Stimulated activated CD8-positive, alpha-beta memory T cell treated with anti-CD3 and anti-CD28 coated beads, Interleukin-12 subunit alpha, Interleukin-12 subunit beta, amount 100 ng/mL, for 24 hours (primary cell): ENCODE results near the gene SLC35F4.
"Not testable (repeated sequence)": the region's sequence is repeated elsewhere in the genome, so short reads cannot be mapped to it uniquely, and the experiment has no call there.

Source experiments
- DNase-seq: peaks from one replicate; pipeline ENCODE4 v3.0.0-alpha.2; 2020; ENCODE audit errors: extremely low read depth

The SLC35F4 gene

DNA sequence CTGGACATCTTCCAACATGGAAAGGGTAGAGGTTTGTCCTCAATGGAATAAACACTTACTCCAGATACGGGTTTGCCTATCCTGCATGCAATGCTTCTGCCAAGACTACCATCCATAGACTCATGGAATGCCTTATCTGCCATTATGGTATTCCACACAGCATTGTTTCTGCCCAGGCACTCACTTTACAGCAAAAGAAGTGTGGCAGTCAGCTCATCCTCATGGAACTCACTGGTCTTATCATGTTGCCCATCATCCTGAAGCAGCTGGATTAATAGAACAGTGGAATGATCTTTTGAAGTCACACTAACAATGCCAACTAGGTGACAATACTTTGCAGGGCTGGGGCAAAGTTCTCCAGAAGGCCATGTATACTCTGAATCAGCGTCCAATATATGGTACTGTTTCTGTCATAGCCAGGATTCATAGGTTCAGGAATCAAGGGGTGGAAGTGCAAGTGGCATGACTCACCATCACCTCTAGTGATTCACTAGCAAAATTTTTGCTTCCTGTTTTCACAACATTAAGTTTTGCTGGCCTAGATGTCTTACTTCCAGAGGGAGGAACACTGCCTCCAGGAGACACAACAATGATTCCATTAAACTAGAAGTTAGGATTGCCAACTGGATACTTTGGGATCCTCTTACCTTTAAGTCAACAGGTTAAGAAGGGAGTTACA lies 140.4 kb downstream of the SLC35F4 start:
- DNase-seq: no peak

DNA sequence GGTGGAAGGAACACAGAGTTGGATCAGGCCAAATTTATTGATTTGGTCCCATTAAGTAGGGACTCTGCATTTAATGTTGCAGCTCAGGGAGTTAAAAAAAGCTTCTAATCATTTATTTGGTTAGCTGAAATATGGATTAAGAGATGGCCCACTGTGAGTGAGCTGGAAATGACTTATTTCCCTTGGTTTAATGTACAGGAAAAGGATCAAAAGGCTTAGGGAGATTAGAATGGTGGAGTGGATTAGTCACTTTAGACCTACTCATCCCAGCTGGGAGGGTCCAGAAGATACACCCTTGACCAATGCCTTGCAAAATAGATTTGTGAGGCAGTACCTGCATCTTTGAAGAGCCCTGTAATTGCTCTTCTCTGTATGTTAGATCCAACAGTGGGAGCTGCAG lies 143.8 kb downstream of the SLC35F4 start:
- DNase-seq: not testable (repeated sequence)

DNA sequence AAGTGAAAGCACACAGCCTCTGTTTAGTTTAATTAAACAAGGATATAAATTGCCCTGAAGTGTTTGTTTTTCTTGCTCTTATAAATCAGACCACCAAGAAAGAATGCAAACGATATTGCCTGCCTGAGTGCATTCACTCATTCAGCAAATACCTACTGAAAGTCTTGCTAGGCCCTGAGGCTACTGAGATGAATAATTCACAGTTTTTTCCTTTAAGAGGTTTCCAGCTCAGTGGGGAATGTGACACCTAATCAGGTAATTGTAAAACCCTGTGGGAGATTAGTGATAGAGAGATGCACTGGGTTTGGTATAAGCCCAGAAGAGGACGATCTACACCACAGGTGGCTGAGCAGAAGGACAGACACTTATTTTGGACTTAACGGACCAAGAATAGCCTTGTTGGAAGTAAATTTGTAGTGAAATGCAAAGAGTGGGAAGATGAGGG lies 151.4 kb downstream of the SLC35F4 start:
- DNase-seq: no peak

DNA sequence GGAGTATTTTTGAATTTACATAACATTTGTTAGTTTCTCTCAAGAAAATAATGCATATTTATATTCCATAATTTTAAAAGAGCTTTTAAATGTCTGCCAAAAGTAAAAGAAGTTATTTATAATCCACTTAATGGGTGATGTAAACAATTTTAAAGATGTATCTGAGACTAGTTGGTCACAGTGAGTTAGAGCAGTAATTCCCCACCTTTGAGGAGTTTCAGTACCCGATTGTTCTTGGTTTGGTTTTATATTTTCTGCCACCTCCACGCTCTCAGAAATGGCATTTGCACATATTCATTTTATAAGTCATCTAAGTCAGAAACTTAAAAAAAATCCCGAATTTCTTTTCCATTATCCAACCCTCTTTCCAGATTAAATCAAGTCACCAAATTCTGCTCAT lies 153.2 kb downstream of the SLC35F4 start:
- no peak for DNase-seq

DNA sequence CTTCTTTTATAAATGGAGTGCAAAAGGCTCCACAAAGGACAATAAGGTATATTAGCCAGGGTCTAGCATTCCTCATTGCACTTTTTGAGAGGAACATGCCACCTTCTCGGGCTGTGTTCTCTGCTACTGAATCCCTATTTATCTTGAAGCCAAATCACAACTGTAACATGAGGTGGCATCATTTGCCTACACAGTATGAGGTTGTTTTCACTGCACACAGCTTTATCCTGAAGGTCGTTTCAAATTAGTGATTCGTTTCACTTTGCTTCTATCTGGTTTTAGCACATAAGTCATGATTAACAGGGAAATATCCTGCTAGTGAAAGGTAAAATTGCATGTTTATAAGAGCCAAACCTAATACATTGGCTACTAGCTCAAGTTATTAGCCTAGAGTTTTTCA lies 153.8 kb downstream of the SLC35F4 start:
- no peak for DNase-seq

DNA sequence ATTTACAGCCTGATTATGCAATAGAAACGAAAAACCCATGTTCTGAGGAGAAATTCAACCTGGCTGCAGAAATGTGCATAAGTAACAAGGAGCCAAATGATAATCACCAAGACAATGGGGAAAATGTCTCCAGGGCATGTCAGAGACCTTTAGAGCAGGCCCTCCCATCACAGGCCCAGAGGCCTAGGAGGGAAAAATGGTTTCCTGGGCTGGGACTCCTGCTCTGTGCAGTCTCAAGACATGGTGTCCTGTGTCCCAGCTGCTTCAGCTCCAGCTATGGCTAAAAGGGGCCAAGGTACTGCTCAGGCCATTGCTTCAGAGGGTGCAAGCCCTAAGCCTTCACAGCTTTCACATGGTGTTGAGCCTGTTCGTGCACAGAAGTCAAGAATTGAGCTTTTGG lies 156.0 kb downstream of the SLC35F4 start:
- DNase-seq: no peak

DNA sequence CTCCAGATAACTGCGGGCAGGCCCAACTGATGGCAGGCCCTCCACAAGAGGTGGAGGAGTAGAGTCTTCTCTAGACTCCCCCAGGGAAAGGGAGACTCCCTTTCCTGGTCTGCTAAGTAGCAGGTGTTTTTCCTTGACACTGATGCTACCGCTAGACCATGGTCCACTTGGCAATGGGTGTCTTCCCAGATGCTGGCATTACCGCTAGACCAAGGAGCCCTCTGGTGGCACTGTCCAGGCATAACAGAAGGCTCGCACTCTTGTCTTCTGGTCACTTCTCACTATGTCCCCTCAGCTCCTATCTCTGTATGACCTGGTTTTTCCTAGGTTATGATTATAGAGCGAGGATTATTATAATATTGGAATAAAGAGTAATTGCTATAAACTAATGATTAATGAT lies 156.8 kb downstream of the SLC35F4 start:
- DNase-seq: not testable (repeated sequence)

DNA sequence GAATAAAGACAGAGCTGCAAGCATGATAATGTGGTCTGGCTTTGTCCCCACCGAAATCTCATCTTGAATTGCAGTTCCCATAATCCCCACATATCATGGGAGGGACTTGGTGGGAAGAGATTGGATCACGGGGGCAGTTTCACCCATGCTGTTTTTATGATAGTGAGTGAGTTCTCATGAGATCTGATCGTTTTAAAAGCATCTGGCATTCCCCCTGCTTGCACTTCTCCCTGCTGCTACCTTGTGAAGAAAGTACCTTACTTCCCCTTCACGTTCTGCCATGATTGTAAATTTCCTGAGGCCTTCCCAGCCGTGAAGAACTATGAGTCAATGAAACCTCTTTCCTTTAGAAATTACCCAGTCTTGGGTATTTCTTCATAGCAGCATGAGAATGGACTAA lies 158.7 kb downstream of the SLC35F4 start:
- DNase-seq: no peak

DNA sequence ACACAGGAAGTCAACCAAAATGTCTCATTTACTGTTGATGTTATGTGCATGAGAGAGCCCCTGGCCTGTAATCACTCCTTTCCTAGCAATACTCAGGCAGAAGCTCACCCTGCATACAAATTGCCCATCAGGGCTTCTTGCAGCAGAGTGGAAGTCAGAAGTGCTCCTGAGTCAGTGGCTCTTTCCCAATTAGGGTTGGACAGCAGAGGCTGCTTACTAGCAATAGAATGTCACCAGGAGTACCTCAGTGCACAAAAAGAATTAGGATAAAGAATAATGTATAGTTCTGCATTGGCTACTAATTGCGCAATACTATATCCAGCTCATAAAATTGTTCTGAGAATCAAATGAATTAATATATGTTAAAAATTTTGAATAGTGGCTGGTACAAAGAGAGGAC lies 161.1 kb downstream of the SLC35F4 start:
- no peak for DNase-seq

DNA sequence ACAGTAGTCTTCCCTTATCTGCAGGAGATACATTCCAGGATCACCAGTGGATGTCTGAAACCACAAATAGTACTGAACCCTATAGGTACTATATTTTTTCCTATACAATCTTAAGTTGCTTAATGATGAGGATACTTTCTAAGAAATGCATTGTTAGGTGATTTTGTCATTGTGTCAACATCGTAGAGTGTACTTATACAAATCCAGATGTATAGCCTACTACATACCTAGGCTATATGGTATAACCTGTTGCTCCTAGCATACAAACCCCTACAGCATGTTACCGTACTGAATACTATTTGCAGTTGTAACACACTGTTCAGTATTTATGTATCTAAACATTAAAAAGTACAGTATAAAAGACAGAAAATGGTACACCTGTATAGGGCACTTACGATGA lies 165.9 kb downstream of the SLC35F4 start:
- DNase-seq: no peak

DNA sequence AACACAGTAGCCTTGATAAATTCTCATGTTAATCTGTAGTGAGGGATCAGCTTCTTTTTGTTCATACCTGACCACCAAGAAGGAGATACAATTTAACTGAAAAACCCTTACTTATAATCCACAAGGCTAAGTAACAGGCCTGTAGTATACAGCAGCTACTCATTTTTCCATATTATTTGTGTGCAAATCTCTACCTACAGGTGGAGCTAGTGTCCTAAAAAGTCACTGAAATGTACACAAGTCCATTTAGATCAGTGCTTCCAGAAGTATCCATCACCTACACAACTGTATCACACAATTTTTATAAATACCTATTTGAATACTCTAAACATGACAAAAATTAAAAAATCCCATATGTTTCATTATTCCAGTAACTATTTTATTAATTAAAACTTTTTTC lies 173.2 kb downstream of the SLC35F4 start:
- no peak for DNase-seq

DNA sequence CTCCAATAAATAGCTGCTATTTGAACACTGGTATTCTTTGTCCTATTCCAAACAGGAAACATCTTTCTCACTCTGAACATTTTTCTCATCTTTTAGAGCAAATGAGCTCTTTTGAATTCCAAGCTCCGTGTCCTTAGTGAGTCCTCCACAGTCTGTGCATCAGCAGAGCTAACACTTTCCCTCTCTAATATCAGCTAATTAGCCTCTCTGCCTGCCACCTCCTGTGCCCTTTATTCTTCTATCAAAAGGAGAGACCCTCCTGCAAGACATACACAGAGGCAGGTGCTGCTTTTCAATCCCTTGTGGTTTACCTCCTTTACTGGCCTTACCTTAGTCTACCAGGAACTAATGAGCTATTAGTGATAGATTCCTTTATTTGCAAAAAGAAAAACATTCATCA lies 178.5 kb downstream of the SLC35F4 start:
- DNase-seq: no peak

DNA sequence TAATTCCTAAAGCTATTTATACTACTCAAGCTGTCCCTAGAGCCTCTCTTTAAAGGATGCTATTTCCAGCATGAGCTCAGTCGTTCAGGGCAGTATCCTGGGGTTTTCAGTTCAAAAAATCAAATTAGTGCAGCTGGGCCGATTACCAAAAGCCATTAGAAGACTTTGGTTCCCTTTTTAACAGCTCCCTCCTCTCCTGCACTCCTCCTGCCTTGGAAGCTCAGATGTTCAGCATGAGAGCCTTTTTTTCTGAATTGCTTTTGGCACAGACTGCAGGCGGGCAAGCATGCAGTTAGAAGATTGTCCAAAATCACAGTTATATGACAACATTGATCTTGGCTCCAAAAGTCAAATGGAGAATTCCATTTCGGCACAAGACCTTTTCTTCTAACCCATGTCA lies 179.6 kb downstream of the SLC35F4 start:
- DNase-seq: no peak

DNA sequence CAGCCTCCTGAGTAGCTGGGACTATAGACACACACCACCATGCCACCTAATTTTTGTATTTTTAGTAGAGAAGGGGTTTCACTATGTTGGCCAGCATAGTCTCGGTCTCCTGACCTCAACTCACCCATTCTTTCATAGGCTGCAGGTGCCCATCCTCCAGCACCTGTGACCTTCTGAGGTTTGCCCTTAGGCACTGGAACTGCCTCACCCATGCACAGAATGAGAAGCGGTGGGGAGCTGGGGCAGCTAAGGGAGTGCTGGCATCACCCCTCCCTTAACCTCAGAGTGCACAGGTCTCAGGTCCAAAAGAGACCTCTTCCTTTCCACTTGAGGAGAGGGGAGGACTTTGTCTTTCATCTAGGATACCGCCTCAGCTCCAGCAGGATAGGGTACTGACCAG lies 194.9 kb downstream of the SLC35F4 start:
- no peak for DNase-seq

DNA sequence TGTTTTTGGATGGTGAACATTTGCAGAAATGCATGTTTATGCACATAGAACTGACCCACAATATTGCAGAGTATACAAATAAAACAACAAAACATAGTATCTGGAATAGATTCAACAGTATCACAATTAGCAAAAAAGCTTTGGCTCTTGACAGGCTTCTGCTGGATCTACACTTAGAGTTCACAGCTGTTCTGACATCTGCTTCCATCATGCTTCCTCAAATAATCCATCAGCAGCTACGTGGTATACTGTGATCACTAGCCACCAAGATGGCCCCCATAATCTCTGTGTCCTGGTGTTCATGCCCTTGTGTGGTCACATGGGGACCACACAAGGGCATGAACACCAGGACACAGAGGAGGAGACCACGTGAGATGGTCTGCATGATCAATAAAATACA lies 205.7 kb downstream of the SLC35F4 start:
- no peak for DNase-seq

DNA sequence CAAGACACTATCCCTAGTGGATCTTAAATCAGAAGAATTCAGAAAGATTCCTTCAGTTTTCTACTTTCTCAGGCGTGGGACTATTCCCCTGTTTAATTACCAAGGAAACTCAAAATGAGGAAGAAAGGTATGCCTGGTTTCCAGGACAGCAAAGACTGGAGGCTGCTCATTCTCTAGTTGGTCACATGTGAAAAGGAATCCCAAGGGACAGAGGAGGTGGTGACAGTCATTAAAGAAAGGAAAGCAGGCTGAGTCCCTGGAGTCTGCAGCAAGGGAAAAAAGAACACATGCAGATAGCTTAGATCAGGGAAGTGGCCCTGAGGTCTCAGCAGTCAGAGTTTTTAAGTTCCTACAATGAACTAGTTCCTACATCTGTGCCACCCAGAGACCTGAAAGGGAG lies 206.8 kb downstream of the SLC35F4 start:
- no peak for DNase-seq

DNA sequence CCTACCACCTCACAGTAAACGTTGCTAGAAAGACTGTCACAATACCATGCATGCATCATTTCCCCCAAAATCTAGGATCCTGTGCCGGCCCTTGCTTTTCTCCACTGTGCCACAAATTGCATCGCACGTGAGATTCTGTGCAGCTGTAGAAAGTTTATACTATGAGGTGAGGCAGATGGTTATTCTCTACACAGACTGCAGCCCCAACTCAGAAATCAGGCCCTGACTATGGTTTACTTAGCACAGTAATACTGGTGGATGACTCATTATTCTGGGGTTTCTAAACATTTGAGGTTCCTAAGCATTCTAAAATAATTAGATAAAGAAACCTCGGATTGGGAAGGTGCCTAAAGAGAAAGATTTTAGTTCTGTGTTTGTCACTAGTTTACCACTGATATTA lies 208.4 kb downstream of the SLC35F4 start:
- DNase-seq: no peak

DNA sequence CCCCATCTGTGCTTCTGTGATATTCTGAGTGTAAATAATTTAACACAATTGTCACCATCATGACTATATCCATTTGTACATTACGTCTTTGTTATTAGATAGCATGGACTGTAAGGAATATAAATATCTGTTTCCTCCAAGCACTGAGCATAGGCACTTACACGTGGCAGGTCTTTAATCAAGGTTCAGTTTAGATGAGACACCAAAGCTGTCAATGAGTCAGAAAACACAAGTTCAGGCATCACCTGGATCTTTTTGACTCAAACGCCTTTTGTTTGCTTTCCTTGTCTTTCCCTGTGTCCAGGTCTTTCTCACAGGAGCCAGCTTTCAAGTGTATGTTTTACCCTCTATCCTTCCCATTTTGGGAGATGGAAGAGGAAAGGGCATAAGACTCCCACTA lies 209.0 kb downstream of the SLC35F4 start:
- DNase-seq: no peak

DNA sequence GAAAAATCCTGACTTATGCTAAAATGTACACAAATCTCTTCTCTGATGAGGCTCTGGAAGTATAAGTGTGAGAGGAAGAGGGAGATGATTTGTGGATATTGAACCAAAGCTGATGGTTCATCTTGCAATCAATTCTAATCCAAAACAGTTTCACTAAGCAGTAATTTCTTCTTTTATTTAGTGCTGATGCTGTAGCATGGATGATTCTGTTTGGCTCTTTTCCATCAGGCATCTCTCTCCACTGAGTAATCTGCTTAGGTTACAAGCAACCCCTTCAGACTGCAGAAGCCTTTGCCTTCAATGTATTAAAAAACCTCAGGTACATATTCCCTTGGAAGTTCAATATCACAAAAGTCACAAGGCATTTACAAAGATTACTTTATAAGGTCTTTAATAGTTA lies 213.1 kb downstream of the SLC35F4 start:
- no peak for DNase-seq

DNA sequence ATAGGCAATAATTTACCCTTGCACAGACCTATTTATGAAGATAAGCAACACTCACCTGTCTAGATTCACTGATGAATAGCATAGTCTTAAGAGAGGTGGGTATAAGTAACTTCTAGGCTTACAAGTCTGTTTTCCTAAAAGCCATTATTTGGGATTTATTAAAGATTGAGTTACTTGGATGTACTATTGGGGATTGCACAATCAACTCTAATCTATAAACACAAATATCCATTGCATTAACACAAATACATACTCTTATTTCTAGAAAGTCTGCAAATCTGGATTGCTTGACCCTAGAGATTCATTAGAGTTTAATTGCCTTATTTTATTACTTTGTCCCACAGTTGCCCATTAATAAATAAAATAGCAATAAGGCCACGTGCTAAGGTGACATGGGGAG lies 224.1 kb downstream of the SLC35F4 start:
- DNase-seq: no peak

DNA sequence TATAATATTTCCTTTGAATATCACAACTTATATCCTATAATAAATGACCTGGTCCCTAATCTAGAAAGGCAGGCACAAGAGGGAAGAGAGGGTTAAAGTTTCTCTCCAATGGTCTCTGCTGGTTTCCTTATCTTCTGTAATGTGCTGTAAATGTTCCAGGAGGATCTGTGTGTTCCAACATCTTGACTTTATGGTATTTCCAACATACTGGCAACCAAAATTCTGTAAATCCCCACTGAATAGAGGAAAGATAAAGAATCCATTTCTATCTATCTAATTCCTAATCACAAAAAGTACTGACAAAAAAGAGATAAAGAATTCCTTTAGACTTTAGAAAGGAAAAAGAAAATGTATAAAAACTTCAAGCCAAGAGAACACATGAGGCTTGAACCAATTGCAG lies 225.9 kb downstream of the SLC35F4 start:
- DNase-seq: no peak

DNA sequence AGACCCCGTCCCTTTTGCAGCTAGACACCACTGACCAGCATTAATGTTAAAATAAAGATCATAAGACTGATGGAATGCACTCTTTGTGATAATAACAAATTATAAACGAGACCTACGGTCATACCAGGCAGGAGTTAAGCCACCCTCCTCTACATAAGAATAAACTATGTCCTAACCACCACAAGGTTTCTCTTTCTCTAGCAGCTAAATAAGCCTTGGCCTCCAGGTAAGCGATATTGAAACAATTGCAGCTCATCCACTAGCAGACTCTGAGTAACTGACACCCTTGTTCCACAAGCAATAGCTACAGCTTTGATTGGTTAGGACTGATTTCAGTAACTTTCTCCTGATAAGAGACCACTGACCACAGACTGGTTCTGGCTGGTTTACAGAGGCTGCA lies 228.0 kb downstream of the SLC35F4 start:
- DNase-seq: no peak

DNA sequence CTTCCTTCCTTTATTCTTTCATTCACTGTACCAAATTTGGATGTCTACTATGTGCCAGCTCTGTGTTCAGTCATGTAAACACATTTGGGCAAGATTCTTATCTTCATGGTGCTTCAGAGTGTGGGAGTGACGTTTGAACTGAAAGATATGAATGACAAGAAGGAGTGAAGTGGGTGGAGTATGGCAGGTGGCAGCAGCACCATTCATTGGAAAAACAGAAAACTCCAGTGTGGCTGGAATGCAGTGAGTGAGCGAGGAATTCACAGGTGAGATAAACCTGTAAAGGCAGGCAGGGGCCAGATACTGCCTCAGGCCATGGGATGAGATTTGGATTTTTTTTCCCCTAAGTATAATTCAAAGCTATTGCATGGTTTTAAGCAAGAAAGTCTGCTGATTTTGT lies 231.6 kb downstream of the SLC35F4 start:
- DNase-seq: no peak

DNA sequence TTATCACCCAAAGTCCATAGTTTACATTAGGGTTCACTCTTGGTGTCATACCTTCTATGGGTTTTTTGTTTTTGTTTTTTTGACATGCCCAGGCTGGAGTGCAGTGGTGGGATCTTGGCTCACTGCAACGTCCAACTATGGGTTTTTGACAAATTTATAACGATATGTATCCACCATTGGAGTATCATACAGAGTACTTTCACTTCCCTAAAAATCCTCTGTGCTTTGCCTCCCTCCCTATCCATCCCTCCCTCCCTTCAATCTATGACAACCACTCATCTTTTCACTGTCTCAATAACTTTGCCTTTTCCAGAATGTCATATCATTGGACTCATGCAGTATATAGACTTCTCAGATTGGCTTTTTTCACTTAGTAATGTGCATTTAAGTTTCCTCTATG lies 233.2 kb downstream of the SLC35F4 start:
- no peak for DNase-seq
